ENCODE data around the gene PSG2.
"Not testable (repeated sequence)": the region's sequence is repeated elsewhere in the genome, so short reads cannot be mapped to it uniquely, and the experiment has no call there.

DNA sequence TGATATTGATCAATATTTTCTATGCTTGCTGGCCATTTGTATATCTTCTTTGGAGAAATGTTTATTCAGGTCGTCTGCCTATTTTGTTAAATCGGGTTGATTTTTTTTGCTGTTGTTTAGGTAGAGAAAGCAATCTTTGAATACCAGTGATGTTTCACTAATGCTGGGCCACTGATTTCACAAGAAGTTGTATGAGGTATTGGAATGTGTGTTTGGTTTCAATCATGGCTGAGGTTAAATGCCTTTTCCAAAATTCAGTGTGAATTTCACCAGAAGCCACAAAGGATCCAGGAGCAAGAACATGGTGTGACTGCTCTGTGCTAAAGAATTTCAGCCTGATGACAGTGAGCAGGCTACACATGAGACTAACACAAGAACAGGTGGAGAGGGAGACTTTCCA is 32.1 kb upstream of the PSG2 start:
- TF ChIP-seq, protein P1, sequence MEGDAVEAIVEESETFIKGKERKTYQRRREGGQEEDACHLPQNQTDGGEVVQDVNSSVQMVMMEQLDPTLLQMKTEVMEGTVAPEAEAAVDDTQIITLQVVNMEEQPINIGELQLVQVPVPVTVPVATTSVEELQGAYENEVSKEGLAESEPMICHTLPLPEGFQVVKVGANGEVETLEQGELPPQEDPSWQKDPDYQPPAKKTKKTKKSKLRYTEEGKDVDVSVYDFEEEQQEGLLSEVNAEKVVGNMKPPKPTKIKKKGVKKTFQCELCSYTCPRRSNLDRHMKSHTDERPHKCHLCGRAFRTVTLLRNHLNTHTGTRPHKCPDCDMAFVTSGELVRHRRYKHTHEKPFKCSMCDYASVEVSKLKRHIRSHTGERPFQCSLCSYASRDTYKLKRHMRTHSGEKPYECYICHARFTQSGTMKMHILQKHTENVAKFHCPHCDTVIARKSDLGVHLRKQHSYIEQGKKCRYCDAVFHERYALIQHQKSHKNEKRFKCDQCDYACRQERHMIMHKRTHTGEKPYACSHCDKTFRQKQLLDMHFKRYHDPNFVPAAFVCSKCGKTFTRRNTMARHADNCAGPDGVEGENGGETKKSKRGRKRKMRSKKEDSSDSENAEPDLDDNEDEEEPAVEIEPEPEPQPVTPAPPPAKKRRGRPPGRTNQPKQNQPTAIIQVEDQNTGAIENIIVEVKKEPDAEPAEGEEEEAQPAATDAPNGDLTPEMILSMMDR (IDR thresholded peaks at IDR 0.05; ENCODE audit: poor library complexity), result not testable (repeated sequence)
- not testable (repeated sequence) for TF ChIP-seq EZH2 (IDR thresholded peaks at IDR 0.05; ENCODE audit: borderline replicate concordance); EZH2phosphoT487 (IDR thresholded peaks at IDR 0.05; ENCODE audit: low read depth, severe bottlenecking, unreplicated experiment)

Measured in hepatocyte (in vitro differentiated cells).